ENCODE results near the gene FAM240B.

GRCh38 chr9:38656896-38657295 lies 63.0 kb downstream of the FAM240B start:
- TF ChIP-seq ZNF462 (CRISPR knock-in tag; IDR thresholded peaks at IDR 0.05) (no peak), CTCF (conservative IDR thresholded peaks at IDR 0.05; ENCODE audit: low read depth in 2 of 2) (no peak), REST (IDR thresholded peaks at IDR 0.05; ENCODE audit: unreplicated experiment) (no peak), POLR2AphosphoS5 (IDR thresholded peaks at IDR 0.05; ENCODE audit: low read depth) (no peak), EZH2 (IDR thresholded peaks at IDR 0.05; ENCODE audit: low read depth, unreplicated experiment) (no peak)

Measured in GM23338 (cell line).